CD4-positive, alpha-beta T cell treated with Interleukin-4 for 1 hour (primary cell): ENCODE data around the gene MAGEA9B.
"Not testable (repeated sequence)": the region's sequence is repeated elsewhere in the genome, so short reads cannot be mapped to it uniquely, and the experiment has no call there.

ENCODE experiments used
- DNase-seq, 2 donors: peaks; one replicate each; pipeline ENCODE4 v3.0.0-alpha.2; 2020 to 2022

The MAGEA9B gene, protein sequence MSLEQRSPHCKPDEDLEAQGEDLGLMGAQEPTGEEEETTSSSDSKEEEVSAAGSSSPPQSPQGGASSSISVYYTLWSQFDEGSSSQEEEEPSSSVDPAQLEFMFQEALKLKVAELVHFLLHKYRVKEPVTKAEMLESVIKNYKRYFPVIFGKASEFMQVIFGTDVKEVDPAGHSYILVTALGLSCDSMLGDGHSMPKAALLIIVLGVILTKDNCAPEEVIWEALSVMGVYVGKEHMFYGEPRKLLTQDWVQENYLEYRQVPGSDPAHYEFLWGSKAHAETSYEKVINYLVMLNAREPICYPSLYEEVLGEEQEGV

DNA sequence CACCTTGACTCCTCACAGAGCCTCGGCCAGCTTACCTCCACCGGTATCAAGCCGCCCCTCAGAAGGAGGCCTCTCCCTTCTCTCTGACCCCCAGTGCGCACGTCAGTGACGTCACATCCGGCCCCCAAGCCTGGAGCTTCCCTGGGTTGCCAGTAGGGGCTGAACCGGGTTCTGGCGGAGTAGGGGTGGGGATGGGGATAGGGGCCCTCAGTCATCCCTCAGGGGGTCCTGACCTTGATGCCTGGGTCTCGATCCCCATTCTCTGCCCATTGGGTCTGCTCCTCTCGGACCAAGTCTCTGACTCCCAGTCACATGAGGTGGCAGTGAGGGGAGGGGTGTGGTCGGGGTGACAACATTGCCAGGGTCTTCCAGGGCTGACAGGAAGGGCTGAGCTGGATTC lies at the start of gene MAGEA9B:
Gene MAGEA9B (minus strand): TSS at position 101 of the 400 bp plus-strand sequence. CDS start 4,280 bp downstream, outside the sequence.
- not testable (repeated sequence) for DNase-seq

DNA sequence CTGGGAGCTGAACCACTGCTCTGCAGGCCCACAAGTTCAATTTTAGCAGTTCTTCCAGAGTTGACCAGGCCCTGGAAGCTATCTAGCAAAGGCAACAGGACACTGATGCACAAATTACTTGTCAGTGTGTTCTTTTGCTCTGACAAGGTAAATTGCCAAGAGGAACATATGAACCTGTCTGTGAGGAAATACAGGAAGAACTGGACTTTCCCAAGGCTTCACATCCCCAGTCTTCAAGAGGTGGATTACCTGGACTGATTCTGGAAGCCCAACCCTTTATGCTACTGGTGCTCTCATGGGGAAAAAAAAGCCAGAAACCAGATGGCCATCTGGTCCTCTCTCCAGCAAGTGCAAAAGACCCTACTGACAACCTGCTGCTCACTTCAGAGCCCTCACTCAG lies 46.3 kb upstream of the MAGEA9B start:
- DNase-seq = no peak

DNA sequence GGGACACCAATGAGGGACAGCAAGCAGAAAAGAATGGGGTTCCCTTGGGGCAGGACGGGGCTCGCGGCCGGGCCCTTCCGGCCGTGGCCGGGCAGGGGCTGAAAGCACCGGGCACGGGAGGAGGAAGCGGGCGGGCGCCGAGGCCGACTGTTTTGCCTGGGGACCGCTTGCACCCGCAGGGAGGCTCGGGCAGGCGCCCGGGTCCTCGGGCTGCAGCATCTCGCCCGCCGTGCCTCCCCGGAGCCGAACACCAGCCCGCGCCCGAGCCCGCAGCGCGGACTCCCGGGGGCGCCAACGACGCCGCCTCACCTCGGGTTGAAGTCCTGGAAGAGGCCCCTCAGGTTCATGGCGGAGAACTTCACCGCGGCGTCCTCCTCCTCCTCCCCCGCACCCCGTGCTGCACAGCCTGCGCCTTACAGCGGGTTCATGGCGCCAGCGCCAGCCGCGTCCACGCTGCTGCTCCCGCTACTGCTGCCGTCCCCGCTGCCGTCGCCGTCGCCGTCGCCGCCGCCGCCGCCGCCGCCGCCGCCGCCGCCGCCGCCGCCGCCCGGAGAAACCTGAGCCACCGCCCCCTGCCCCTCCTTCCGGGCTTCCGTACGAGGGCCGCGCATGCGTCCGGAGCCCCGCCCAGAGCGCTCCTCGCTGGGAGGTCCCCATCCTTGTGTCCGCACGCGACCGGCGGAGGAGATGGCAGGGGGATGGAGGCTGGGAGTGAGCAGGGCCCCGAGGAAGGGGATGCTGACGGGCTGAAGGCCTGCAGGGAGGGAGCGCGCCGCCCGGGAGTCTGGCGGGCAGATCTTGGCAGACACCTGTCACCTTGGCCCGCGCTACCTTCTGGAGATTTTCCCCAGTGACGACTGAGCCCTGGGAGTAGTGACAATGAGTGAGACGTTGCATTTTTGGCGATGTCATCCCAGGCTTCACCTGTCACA lies 44.2 kb upstream of the MAGEA9B start, which contains the start of gene TMEM185A:
Gene TMEM185A (minus strand): TSS at position 559 of the 932 bp plus-strand sequence. CDS start 212 bp downstream, at position 347.
- DNase-seq = peak; percentile 75 to 77

DNA sequence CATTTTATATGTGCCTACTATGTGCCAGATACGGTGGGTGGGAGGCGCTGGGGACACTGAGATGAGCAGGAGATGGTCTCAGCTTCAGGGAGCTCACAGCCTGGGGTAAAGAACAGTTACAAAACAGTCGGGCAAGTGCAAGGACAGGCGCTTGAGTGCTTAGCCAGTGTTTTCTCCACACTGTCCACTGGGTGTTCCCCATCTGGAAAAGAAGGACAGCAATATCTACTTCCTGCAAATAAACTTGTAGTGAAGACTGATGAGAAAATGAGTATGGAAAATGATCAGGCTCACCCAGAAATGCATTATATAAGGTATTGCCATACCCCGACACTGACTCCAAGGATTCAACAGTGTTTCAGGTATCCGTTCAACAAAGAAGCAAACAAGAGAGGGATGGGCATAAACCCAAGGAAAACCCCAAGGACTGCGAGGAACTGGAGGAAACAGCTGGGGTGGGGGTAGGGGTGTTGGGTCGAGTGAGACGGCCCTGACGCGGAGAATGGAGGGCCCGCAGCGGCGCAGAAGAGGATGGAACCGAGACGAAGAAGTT lies 43.5 kb upstream of the MAGEA9B start:
- no peak for DNase-seq

DNA sequence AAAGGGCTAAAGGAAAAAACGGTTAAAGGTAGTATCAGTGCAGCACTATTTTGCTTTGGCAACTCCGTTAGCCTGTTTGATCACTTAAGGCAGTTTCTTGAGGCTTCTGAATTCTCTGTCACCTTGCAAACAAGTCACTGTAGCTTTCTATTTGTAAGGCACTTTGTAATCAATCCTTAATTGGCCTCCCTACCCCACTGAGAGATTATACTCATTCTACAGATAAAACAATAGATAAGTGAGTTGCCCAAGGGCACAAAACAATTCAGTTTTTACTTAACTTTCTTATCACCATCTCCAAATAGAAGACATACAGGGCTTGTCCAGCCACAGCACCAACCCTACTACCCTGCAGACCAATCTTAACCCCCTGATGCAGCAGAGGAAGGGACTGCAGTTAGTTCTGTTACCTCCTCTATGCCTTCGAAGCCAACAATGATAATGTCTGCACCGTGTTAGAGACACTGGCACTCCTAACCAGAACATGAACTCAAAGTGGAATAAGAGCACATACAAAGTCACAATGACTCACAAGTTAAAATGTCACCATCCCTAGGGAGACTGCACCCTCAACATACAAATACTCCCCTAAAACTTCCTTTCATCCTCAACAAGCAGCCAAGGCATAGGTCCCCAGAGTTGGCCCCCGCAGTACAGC lies 42.6 kb upstream of the MAGEA9B start:
- DNase-seq = no peak

DNA sequence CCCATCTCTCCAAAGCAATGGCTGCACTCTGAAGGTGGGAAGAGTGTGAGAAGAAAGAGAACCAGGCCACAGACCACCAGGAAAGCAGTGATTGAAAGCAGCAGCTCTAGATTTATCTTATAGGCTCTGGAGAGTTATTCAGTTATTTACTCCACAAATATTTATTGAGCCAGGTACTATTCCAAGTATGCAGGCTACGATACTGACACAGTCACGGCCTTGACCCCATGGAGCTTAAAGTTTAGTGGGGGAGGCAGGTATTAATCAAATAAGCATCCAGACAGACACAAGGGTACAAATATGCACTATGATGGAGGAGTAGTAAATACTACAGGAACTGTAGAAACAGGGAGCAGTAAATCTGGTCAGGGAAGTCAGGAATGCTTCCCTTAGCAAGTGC lies 41.5 kb upstream of the MAGEA9B start:
- DNase-seq = no peak

DNA sequence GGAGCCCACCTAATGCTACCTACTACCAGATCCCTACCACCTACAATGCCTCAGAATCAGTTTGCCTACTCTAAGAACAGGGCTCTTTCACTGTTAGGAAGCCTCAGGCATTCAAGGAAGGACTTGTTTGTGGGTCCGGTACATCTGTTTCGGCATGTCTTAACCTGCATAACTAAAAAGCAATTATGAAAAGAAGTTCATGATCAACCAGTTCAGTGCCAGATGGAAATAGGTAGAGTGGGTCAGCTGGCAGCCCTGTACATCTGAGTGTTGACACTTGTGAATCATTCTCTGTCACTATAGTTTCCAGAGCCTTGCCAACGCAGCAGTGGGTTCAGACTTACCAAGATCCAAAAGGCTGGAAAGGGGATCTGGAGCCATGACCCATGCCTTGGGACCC lies 41.0 kb upstream of the MAGEA9B start:
- no peak for DNase-seq

DNA sequence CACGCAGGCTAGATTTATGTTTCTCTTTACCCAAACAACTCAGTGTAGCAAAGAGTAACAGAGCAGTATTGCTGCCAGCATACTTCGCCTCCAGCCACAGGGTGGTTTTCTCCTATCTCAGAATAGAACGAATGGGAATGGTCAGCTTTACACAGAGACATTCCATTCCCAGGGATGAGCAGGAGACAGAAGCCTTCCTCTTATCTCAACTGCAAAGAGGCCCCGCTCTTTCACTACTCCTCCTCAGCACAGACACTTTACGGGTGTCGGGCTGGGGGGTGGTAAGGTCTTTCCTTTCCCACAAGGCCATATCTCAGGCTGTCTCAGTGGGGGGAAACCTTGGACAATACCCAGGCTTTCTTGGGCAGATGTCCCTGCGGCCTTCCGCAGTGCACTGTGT lies 39.6 kb upstream of the MAGEA9B start:
- DNase-seq = not testable (repeated sequence)

DNA sequence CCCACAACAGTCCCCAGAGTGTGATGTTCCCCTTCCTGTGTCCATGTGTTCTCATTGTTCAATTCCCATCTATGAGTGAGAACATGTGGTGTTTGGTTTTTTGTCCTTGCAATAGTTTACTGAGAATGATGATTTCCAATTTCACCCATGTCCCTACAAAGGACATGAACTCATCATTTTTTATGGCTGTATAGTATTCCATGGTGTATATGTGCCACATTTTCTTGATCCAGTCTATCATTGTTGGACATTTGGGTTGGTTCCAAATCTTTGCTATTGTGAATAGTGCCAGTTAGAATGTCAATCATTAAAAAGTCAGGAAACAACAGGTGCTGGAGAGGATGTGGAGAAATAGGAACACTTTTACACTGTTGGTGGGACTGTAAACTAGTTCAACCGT lies 32.4 kb upstream of the MAGEA9B start:
- DNase-seq = not testable (repeated sequence)

DNA sequence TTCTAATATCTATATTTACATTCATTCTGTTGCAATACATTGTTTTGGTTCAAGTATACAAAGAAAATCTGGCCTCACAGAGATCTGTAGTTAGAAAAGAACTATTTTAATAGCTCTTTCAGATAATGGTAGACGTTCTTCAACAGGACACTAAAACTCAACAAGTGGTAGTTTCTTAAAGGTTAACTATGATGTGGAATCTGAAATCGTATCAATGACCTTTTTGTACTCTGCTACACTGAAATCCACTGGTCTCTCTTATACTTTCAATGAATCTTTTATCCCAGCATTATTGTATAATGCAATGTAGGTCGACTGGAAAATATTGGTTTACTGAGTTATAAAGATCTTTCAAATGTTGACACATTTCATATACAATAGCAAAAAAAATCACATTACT lies 31.6 kb upstream of the MAGEA9B start:
- no peak for DNase-seq

DNA sequence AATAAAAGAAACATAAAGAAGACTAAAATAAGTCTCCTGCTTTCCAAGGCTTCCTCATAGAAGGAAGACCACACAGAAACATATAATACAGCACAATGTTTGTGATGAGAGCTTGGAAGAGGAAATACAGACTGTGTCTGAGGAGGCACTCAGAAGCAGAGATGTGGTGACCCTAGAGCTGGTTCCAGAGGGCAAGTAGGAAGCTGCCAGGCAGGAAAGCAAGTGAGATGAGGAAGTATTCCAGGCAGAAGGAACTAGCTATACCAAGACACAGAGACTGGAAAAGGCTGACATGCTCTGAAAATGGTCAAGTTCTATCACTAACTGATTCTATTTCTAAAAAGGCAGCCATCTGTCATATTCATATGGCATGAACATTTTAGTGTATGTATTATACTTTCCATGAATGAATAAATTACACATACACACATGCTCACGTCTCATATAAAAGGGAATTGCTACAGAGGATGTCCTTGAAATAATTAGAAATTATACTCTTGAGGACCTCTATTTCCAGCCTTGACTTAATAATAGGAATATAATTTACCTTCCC lies 24.4 kb upstream of the MAGEA9B start:
- no peak for DNase-seq

DNA sequence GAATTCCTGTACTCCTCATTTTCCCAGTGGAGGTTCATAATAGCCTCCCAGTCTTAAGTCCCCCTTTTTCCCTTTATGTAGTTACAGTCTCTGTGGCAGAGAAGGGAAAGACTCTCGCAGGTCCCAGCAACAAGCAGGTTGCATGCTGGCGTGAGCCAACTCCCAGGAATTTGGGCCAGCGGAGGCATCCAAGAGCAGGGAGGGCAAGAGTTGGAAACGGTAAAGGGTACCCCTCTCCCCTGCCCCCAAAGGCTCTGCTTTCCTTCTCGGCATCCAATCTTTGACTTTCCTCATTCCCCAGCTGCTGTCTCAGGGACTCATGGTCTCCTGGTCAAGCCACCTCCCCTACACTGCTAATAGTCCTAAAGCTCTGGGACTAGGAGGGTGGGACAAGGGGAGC lies 23.3 kb upstream of the MAGEA9B start:
- no peak for DNase-seq

DNA sequence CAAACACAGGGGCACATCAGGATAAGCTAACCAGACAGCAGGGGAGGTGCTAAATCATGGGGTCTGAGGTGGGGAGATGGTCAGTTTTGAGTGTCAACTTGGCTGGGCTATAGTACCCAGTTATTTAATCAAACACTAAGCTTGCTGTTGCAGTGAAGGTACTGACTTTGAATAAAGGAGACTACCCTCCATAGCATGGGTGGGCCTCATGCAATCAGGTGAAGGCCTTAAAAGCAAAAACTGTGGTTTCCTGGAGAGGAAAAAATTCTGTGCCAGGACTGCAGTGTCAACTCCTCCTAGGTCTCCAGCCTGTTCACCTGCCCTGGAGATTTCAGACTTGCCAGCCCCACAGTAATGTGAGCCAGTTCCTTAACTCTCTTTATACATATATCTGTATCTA lies 20.4 kb upstream of the MAGEA9B start:
- DNase-seq = no peak

DNA sequence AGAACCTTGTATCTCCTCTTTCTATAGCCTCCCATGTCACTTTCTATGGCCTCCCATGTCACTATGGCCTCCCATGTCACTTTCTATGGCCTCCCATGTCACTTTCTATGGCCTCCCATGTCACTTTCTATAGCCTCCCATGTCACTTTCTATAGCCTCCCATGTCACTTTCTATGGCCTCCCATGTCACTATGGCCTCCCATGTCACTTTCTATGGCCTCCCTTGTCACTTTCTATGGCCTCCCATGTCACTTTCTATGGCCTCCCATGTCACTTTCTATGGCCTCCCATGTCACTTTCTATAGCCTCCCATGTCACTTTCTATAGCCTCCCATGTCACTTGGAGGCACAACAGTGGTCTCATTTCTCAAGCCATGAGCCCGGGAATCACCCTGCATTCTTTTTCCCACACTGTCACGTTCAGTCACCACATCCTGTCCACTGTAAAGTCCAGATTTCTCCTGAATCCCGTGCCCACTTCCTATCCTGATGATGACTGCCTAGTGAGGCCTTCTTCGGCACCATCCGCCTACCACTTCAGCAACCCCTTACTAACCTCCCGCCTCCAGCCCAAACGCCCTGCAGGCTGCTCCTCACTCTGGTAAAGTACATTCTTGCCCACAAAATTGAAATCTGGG lies 18.1 kb upstream of the MAGEA9B start:
- DNase-seq = not testable (repeated sequence)

DNA sequence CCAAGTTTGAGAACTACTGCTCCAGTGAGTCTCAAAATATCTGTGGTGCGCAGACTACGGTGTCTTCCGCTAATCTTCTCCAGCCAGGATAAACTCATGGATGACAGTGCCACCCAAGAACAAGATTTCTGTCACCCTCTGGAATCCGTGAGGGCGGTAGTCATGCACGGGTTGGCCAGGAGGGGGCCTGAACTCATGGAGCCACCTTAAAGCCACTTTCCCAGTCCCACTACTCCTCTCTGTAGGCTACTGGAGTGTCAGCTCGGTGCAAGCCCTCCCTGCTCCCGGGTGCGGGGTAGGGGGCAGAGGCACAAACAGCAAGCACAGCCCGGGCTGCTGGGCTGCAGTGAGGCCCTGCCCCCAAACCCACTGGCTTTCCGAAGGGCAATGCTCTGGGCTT lies 11.3 kb upstream of the MAGEA9B start:
- not testable (repeated sequence) for DNase-seq

DNA sequence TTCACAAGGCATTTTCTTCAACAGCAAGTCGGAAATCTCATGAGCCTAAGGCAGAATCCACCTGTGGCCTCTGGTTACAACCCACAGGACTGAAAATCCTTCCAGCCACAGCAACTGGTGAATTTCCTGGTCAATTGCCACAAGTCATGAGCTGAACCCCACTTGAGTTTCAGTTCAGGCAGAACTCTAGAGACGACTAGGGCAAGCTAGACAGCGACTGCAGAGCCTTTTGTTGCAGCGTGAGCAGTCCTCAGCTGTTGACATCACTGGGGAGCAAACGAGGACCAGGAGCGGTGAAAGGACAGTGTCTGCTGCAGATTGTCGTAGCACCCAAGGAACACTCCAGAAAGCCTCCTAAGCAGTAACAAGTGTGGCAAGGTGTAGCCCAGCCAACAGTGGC lies 8.7 kb upstream of the MAGEA9B start:
- not testable (repeated sequence) for DNase-seq

DNA sequence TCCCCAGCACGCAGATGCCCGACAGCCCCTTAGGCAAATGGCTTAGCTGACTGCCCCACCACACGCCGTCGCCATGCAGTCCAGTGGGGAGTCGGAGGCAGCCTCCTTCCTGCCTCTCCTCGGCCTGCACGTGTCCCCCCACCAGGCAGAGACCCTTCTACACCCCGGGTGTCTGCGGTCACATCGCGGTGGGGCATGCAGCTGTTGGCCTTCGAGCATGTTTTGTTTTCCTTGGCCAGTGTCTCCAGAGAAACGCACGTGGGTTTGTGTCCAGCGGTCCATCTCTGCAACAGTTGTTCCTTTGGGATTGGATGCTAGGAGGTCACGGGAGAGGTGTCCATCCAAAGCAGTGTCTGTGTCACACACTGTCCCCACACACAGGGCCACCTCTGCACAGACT lies 8.0 kb upstream of the MAGEA9B start, which contains the start of gene HSFX2:
Gene HSFX2 (minus strand): TSS at position 101 of the 400 bp plus-strand sequence. CDS start 614 bp downstream, outside the sequence.
- DNase-seq = not testable (repeated sequence)

DNA sequence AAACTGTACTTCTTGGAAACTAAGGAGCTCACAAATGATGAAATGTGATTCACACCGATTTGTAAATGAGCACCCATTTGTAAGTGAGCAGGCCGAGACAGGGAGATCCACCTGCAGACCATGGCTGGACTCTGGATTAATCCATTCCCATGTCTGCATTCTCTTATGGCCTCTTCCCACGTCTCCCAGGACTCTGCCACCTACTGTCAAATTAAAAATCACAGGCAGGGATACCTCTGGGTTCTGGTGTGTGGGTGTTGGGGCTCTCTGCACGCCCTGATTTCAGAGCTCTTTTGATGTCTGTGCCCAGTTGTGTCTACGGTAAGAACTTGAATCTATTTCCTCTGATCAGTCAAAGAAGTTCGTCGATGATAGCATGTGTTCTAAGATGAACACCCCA lies 3.7 kb upstream of the MAGEA9B start:
- DNase-seq = not testable (repeated sequence)

DNA sequence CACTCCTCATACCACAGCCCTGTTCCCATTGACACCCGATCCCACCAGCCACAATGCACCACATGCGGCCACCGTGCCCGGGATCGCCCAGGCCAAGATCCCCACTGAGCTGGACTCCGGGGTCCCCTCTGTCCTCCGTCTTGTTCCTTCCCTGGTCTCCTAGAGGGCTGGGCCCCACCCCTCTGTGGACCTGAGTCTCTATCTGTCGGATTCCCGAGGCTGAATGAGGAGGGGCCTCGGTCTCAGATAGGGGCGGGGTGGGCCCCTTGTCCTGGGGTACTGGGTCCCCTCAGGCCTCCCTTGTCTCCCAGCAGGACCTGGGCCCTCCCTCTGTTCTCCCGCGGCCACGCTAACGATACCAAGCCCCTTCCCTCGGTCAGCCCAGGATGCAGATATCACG lies 1.6 kb downstream of the MAGEA9B start:
- not testable (repeated sequence) for DNase-seq

DNA sequence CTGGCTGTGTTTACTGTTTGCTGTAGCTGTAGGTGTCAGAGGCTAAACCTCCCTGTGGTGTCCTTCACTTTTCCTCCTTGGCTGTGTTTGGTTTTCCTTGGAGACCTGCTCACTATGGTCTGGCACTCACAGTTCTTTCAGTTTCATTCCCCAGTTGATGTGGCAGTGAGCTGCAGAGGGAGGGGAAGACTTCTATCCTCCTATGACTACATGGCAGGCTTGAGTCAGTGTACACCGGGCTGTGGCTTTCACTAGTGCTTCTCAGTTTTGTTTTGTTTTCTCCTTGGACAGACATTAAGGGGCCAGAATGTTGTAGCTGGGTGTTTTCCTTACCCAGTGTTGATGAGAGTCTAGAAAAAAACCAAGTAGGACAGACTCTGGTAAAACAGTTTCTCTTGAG lies 13.8 kb downstream of the MAGEA9B start:
- DNase-seq = not testable (repeated sequence)

DNA sequence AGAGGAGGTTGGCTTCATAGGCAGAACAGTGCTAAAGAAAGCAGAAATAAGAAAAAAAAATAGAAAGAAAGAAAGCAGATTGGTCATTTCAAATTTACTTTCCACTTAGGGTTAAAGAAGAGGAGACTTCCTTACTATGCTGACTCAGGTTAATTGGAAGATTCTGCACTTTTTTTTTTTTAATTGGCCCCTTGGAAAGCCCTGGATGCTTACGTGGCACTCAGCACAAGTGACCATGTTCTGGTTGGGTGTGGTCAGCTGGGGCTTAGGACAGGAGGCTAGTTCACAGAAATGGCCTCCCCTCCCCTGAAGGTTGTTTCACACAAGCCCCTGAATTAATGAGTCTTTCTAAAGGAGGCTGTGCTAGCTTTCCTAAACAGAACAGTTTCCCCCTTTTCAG lies 14.5 kb downstream of the MAGEA9B start:
- DNase-seq = no peak

DNA sequence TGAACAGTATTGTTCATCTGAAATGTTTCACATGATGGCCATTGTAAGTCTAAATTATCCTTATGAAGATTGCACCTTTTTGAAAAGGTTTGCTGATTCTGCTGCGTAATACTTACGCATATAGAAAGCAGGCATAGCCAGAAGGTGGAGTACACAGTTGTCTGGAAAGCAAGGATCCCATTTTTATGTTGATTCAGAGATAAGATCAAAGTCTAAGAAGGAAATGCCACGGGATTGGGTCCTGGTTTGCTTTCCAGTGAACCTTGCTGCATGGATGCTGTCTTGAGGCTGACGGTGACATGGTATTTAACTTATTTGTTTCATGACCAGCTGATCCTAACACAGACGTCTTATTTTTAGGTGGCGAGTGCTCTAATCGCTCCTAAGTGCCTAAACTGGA lies 15.5 kb downstream of the MAGEA9B start:
- DNase-seq = no peak
